ENCODE results near the gene TMEM273.

- TF ChIP-seq, protein P1, sequence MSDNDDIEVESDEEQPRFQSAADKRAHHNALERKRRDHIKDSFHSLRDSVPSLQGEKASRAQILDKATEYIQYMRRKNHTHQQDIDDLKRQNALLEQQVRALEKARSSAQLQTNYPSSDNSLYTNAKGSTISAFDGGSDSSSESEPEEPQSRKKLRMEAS (IDR thresholded peaks at IDR 0.05) = no peak
- no peak for TF ChIP-seq CEBPB (IDR thresholded peaks at IDR 0.05)
- TF ChIP-seq NFIC (IDR thresholded peaks at IDR 0.05) = no peak
- TF ChIP-seq EGR1 (IDR thresholded peaks at IDR 0.05) = no peak
- TF ChIP-seq TAF1 (IDR thresholded peaks at IDR 0.05; ENCODE audit: low read depth) = no peak
- TF ChIP-seq YY1 (IDR thresholded peaks at IDR 0.05; ENCODE audit: low read depth) = no peak
- TF ChIP-seq RAD21 (IDR thresholded peaks at IDR 0.05; ENCODE audit: low read depth) = no peak
- no peak for TF ChIP-seq EP300 (IDR thresholded peaks at IDR 0.05; ENCODE audit: borderline replicate concordance)
- TF ChIP-seq, protein P2, sequence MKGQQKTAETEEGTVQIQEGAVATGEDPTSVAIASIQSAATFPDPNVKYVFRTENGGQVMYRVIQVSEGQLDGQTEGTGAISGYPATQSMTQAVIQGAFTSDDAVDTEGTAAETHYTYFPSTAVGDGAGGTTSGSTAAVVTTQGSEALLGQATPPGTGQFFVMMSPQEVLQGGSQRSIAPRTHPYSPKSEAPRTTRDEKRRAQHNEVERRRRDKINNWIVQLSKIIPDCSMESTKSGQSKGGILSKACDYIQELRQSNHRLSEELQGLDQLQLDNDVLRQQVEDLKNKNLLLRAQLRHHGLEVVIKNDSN (IDR thresholded peaks at IDR 0.05) = no peak
- no peak for TF ChIP-seq CREB1 (IDR thresholded peaks at IDR 0.05; ENCODE audit: low read depth)
- TF ChIP-seq, protein P3, sequence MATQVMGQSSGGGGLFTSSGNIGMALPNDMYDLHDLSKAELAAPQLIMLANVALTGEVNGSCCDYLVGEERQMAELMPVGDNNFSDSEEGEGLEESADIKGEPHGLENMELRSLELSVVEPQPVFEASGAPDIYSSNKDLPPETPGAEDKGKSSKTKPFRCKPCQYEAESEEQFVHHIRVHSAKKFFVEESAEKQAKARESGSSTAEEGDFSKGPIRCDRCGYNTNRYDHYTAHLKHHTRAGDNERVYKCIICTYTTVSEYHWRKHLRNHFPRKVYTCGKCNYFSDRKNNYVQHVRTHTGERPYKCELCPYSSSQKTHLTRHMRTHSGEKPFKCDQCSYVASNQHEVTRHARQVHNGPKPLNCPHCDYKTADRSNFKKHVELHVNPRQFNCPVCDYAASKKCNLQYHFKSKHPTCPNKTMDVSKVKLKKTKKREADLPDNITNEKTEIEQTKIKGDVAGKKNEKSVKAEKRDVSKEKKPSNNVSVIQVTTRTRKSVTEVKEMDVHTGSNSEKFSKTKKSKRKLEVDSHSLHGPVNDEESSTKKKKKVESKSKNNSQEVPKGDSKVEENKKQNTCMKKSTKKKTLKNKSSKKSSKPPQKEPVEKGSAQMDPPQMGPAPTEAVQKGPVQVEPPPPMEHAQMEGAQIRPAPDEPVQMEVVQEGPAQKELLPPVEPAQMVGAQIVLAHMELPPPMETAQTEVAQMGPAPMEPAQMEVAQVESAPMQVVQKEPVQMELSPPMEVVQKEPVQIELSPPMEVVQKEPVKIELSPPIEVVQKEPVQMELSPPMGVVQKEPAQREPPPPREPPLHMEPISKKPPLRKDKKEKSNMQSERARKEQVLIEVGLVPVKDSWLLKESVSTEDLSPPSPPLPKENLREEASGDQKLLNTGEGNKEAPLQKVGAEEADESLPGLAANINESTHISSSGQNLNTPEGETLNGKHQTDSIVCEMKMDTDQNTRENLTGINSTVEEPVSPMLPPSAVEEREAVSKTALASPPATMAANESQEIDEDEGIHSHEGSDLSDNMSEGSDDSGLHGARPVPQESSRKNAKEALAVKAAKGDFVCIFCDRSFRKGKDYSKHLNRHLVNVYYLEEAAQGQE (IDR thresholded peaks at IDR 0.05; ENCODE audit: low read depth) = no peak
Measured at GRCh38 chr10:49115796-49116508, 72.2 kb downstream of the TMEM273 start.
